ENCODE data around the gene FNDC8. TPM values are rescaled to one million over a fixed set of nuclear protein-coding genes. Genes with fewer than 3 reads are reported as not detected.
A peak's percentile ranks its signal among the peaks of the same experiment; 100 is the strongest.

The FNDC8 gene
- total RNA-seq, 4 donors from 2014 or later, result not detected

- H3K4me3 ChIP-seq (ENCODE audit: low read depth, poor library complexity, severe bottlenecking), result peak within 1 kb of the TSS; percentile 80
- intact Hi-C loops (cut with DNase I; ENCODE audit: low total_unique reads), result no loop called here
- DNase-seq (ENCODE audit: low spot score in 2 of 2), result peak; percentile 56 to 95
- TF ChIP-seq POLR2A (IDR thresholded peaks at IDR 0.05), result no peak
- TF ChIP-seq, protein P1, sequence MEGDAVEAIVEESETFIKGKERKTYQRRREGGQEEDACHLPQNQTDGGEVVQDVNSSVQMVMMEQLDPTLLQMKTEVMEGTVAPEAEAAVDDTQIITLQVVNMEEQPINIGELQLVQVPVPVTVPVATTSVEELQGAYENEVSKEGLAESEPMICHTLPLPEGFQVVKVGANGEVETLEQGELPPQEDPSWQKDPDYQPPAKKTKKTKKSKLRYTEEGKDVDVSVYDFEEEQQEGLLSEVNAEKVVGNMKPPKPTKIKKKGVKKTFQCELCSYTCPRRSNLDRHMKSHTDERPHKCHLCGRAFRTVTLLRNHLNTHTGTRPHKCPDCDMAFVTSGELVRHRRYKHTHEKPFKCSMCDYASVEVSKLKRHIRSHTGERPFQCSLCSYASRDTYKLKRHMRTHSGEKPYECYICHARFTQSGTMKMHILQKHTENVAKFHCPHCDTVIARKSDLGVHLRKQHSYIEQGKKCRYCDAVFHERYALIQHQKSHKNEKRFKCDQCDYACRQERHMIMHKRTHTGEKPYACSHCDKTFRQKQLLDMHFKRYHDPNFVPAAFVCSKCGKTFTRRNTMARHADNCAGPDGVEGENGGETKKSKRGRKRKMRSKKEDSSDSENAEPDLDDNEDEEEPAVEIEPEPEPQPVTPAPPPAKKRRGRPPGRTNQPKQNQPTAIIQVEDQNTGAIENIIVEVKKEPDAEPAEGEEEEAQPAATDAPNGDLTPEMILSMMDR (IDR thresholded peaks at IDR 0.05), result peak in 1 of 3 donors; percentile 78
- 0% methylated on average over 43 to 54 of the region's 65 CpGs for WGBS, 2 donors
Measured at GRCh38 chr17:35141681-35142466, 20.5 kb downstream of the FNDC8 start, which contains the start of gene NLE1. Gene NLE1 (minus strand): TSS chr17:35142303. CDS start chr17:35142275, 28 bp downstream.

- no peak overlapping the region for H3K4me3 ChIP-seq (ENCODE audit: low read depth, poor library complexity, severe bottlenecking)
- intact Hi-C loops (cut with DNase I; ENCODE audit: low total_unique reads), result no loop called here
- DNase-seq (ENCODE audit: low spot score in 2 of 2), result no peak
- no peak for TF ChIP-seq POLR2A (IDR thresholded peaks at IDR 0.05)
- TF ChIP-seq, protein P1 (IDR thresholded peaks at IDR 0.05), result no peak
- WGBS, 2 donors, result 54 to 65% methylated on average over 8 of the region's 8 CpGs
Measured at GRCh38 chr17:35142467-35142796, 21.0 kb downstream of the FNDC8 start.

DNA sequence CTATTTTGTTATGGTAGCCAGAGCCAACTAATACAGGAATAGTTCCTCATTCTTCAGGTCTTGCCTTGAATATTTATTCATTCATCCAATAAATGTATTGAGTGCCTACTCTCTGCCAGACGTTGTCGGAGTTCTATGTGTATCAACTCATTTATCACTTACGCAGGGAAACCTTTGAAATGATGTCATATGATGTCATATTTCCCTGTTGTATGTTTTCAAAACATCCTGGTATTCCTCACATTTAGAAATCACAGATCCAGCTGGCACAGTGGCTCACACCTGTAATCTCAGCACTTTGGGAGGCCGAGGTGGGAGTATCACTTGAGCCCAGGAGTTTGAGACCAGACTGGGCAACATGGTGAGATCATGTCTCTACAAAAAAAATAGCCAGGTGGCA, 23.4 kb downstream of the FNDC8 start:
- no peak for TF ChIP-seq POLR2A (IDR thresholded peaks at IDR 0.05)
- TF ChIP-seq, protein P1 (IDR thresholded peaks at IDR 0.05), result no peak
- intact Hi-C loops (cut with DNase I; ENCODE audit: low total_unique reads), result no loop called here
- no peak overlapping the region for H3K4me3 ChIP-seq (ENCODE audit: low read depth, poor library complexity, severe bottlenecking)
- 81 to 83% methylated on average over 4 of the region's 4 CpGs for WGBS, 2 donors
- DNase-seq (ENCODE audit: low spot score in 2 of 2), result no peak

DNA sequence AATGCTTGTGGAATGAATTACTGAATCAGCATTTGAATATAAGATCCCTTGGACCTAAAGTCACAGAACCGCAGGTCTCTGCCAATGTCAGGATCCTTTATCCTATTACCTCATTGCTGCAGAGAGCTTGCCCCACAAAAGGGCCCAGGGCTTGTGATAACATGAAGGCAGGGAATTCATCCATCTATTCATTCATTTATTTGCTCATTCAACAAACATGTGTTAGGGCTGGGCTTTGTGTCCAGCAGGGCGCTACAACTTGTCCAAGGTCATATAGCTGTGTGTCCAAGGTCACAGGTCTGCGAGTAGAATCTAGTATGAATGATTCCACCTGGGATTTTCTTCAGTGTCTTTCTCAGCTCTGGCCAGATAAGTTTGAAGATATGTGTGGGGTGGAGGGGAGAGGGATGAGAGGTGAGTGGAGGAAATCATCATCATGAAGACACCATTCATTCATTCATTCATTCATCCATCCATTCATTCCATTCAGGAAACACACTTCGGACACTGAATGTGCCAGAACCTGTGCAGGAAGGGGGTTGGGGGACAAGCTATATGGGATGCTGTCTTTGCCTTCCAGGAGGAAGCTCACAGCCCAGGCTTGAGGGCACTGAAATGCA, 24.9 kb downstream of the FNDC8 start:
- no peak for DNase-seq (ENCODE audit: low spot score in 2 of 2)
- intact Hi-C loops (cut with DNase I; ENCODE audit: low total_unique reads), result no loop called here
- H3K4me3 ChIP-seq (ENCODE audit: low read depth, poor library complexity, severe bottlenecking), result no peak overlapping the region
- TF ChIP-seq, protein P1 (IDR thresholded peaks at IDR 0.05), result no peak
- TF ChIP-seq POLR2A (IDR thresholded peaks at IDR 0.05), result no peak
- 65 to 71% methylated on average over 4 of the region's 4 CpGs for WGBS, 2 donors

DNA sequence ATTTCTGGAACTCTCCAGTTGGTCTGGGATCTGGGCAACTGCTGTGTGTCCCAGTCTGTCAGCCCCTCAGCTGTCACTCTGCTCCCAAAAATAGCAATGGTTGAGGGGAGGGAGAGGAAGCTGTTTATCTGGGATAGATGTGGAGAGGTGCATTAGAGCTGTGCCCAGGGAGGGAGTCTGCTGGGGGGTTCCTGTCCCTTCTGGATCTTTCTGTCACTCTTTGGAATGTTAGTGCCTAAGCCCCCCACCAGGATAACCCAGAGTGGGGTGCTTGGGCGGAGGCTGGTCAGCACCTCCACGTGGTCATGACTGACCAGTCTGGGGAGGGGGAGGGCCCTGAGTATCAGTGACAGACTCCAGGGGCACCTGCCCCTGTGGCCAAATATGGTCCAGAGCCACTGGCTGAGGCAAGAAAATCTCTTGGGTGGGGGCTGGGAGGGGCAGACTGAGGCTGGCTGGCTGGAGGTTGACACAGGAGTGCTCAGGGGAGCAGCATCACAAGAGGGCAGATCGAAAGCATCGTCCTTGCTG, 26.0 kb downstream of the FNDC8 start, which contains the start of gene UNC45B:
TSS of gene UNC45B (plus strand) at position 443 of the 531 bp plus-strand sequence. CDS start 447 bp downstream, outside the sequence.
- intact Hi-C loops (cut with DNase I; ENCODE audit: low total_unique reads), result no loop called here
- no peak for DNase-seq (ENCODE audit: low spot score in 2 of 2)
- no peak within 1 kb of the TSS for H3K4me3 ChIP-seq (ENCODE audit: low read depth, poor library complexity, severe bottlenecking)
- TF ChIP-seq, protein P1 (IDR thresholded peaks at IDR 0.05), result no peak
- TF ChIP-seq POLR2A (IDR thresholded peaks at IDR 0.05), result no peak
- 70 to 76% methylated on average over 4 of the region's 4 CpGs for WGBS, 2 donors
